Measurements from ENCODE around the gene NAGA.

The NAGA gene

DNA sequence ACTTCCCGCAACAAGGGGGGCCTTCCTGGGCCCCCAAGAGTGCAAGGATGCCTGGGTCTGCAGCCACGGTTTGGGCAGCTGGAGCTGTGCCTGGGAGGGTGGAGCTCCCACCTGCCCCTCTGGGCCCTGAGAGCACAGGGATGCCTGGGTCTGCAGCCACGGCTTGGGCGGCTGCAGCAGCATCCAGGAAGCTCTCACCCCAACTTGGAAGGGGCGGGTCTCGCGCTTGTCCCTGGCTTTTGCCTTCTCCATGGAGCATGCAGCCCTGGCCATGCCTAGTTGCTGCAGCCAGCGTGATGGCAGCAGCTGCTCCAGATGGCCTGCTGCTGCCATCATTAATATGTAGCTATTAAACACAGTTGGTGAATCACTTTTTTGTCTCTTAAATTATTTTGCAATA, 35.4 kb downstream of the NAGA start:
- no peak for FAIRE-seq

DNA sequence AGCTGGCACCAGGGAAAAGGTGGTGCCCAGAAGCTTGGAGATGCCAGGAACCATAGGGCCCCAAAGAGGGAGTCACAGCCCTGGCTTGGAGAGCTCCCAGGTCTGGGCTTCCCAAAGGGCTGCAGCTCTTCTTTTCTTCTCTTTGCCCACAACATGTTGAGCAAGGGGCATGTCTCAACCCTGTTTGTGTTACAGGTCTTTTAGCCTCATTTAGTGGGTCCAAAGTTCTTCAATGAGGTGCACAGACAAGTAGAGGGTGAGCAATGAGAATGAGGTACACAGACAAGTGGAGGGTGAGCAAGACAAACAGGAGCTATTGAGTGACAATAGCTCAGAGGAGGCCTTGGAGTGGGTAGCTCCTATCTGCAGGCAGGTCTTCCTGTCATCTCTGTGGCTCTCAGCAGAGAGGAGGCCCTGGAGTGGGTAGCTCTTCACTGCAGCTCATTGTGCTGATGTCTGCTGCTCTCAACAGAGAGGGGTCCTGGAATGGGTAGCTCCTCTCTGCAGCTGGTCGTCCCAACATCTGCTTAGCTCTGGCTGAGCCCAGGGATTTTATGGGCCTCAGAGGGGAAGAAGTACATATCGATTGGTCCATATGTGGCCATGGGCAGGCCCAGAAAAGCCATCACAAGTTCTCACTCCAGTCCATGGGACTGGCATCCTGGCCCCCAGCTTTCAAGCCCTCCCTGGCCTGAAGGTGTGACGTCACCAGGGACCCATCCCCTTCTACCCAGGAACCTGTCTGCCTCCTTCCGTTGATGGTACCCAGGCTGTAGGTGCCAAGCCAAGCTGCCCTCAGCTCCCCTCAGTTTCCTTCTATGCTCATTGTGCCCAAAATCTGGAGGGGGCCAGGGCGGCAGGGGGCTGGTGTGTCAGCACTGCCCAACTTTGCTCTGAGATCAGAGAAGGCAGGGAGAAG, 37.1 kb downstream of the NAGA start:
- FAIRE-seq, result no peak

DNA sequence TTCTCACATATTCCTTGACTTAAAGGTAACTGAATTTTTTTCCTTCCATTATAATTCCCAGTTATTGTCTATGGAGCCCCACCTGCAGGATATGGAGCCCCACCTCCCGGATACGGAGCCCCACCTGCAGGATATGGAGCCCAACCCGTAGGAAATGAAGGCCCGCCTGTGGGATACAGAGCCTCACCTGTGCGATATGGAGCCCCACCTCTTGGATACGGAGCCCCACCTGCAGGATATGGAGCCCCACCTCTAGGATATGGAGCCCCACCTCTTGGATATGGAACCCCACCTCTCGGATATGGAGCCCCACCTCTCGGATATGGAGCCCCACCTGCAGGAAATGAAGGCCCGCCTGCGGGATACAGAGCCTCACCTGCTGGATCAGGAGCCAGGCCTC, 43.9 kb downstream of the NAGA start:
- no peak for FAIRE-seq

DNA sequence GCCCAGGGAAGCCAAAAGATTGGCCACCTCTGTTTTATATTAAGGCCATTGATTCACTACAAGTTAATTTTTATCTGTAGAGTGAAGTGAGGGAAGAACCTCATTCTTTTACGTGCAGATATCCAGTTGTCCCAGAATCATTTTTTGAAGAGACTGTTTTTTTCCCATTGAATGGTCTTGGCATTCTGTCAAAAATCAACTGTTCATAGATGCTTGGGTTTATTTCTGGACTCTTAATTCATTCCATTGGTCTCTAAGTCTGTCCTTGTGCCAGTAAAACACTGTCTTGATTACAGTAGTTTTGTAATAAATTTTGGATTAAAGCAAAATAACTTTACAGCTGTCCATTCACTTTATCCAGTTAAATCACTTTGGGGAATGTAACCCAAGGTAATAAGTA, 45.2 kb downstream of the NAGA start:
- no peak for FAIRE-seq

DNA sequence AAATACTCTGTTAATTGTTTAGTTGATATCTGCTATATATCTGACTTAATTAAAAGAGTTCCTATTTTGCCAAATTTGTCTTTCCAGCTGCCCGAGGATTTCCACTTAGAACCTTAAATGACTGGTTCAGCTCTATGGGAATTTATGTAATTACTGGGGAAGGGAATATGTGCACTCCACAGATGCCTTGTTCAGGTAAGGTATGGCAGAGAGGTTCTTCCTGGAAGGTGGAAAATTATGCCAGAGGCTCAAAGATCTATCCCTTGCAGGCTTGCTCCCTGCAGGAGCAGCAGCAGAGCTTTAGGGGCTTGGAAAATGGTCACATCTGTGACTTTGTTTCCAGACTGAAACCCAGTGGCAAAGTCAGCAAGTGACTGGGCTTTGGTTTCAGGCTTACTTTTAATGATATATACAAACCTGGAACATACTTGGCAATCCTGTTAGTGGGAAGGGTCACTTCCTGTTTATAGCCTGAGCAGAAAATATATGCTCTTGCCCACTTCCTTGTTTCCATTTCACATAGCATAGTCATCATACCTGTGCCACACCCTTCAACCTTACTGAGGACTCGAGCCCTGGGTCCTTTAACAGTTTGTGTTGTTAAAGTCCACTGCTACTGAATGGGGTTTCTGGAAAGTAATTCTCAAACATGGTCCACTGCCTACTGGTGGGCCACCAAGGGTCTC, 48.3 kb downstream of the NAGA start:
- no peak for FAIRE-seq

DNA sequence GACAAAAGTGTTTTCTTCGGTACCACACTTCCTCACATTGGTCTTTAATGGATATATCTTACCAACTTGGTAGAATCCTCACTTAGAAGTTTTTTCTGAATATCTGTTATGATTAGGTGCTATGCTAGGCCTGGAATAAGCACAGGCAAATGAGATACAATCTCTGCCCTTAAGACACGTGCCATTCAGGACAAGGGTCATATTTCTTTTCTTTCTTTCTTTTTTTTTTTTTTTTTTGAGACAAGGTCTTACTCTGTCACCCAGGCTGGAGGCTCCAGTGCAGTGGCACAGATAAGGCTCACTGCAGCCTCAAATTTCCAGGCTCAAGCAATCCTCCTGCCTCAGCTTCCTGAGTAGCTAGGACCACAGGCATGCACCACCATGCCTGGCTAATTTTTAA, 49.0 kb downstream of the NAGA start:
- no peak for FAIRE-seq

DNA sequence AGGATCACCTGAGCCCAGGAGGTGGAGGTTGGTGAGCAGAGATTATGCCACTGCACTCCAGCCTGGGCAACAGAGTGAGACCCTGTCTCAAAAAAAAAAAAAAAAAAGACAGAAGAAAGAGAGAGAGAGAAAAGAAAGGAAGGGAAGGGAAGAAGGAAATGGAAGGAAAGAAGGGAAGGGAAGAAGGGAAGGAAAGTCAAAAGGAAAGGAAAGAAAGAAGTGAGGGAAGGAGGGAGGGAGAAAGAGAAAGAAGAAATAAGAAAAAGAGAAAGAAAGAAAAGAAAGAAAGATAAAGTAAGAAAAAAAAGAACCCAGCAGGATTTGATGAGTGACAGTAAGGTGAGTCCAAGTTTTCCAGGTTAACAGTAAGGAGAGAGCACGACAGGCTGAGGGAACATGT, 52.4 kb downstream of the NAGA start:
- FAIRE-seq, result no peak

DNA sequence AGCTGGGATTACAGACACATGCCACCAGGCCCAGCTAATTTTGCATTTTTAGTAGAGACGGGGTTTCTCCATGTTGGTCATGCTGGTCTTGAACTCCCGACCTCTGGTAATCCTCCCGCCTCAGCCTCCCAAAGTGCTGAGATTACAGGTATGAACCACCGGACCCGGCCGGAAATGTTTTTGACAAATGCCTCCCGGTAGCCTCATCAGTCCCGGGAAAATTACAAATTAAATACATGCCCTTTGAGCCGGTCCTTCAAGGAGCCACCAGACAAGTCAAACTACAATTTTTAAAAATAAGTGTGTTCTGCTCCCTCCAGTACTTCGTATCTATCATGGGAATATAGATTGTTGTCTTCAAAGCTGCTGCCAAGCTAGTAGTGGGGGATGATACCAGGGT, 54.5 kb downstream of the NAGA start:
- FAIRE-seq, result no peak

DNA sequence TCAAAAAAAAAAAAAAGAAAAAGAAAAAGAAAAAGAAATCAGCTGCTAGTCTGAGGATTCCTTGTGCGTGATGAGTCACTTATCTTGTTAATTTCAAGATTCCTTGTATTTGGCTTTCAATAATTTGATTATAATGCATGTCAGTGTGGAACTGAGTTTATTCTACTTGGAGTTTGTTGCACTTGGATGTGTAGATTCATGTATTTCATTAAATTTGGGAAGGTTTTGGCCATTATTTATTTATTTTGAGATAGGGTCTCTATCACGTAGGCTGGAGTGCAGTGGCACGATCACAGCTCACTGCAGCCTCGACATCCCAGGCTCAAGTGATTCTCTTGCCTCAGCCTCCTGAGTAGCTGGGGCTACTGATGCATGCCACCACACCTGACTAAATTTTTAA, 57.2 kb downstream of the NAGA start:
- FAIRE-seq, result no peak

DNA sequence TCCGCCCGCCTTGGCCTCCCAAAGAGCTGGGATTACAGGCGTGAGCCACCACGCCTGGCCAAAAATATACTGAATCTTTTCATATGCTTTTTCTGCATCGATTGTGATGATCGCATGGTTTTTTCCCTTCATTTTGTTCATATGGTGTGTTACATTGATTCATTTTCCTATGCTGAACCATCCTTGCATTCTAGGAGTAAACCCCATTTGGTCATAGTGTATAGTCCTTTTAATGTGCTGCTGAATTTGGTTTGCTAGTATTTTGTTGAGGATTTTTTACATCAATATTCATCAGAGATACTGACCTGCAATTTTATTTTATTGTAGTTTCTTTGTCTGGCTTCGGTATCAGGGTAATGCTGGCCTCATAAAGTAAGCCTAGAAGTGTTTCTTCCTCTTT, 59.8 kb downstream of the NAGA start:
- FAIRE-seq, result no peak

Data from endometrium (tissue), 2 donors.